K562 (cell line): ENCODE measurements around the gene CERS4. TPM values are rescaled to one million over a fixed set of nuclear protein-coding genes. Genes with fewer than 3 reads are reported as not detected.

Experiments
- KAT7 ChIP-seq: sonication (generic); formaldehyde crosslinking; IDR thresholded peaks from 2 replicates; pipeline ENCODE4 v1.8.0; 2022; ENCODE audit warnings: missing genetic modification reagents, mild to moderate bottlenecking, borderline replicate concordance
- SMARCC2 ChIP-seq: fragments of 450-650 bp; IDR thresholded peaks from 2 replicates; pipeline ENCODE4 v1.6.1; 2017; ENCODE audit warnings: antibody characterized with exemption, moderate library complexity, mild to moderate bottlenecking, low read depth
- ZEB2 ChIP-seq: fragments of 450-650 bp; IDR thresholded peaks from 2 replicates; pipeline ENCODE4 v1.6.1; 2016
- ZFX ChIP-seq: sonication (generic); formaldehyde crosslinking; IDR thresholded peaks from 2 replicates; pipeline ENCODE4 v1.8.0; 2022; ENCODE audit warnings: mild to moderate bottlenecking, missing genetic modification reagents, moderate library complexity
- polyA plus RNA-seq, 8 experiments: library from polyadenylated mRNA; depleted of rRNA in 4 of 8; stranded (reverse) in 5 of 8; unstranded in 3 of 8; fragments of >200 nt; fragmentation: Nextera tagmentation in 2 of 8; fragmentation: Illumina TruSeq in 1 of 8; extraction: Ambion mirVana in 2 of 8; extraction: Trizol in 1 of 8; gene quantifications; 2 replicates each; pipeline versions ENCODE4 v1.2.1 to v1.2.3, GENCODE V29; 2011 to 2014; ENCODE audit warnings: inconsistent platforms in 1 of 8, missing spikeins in 1 of 8
- total RNA-seq, 7 experiments: library from RNA; depleted of rRNA in 6 of 7; stranded (reverse); fragments of >200 nt in 6 of 7; fragmentation: Illumina TruSeq in 2 of 7; extraction: Trizol in 2 of 7; gene quantifications; 2 replicates each; pipeline versions ENCODE4 v1.2.1 to v1.2.3, GENCODE V29; 2011 to 2021; ENCODE audit warnings: low replicate concordance in 1 of 7
- TF ChIP-seq, protein P1 (sequence below), 2 experiments: IDR thresholded peaks; 2 replicates each; pipeline ENCODE4 v1.6.1; 2012; ENCODE audit warnings: improper control_type of control experiment in 2 of 2, low read depth in 2 of 2, low read length in 2 of 2, borderline replicate concordance in 1 of 2
- TF ChIP-seq, protein P2 (sequence below), 2 experiments: fragments of 450-650 bp in 1 of 2; sonication (generic) in 1 of 2; formaldehyde crosslinking in 1 of 2; IDR thresholded peaks; 2 replicates each; pipeline versions ENCODE4 v1.7.1 to v1.9.0; 2016 to 2022; ENCODE audit warnings: inconsistent platforms in 1 of 2, mild to moderate bottlenecking in 1 of 2, missing genetic modification reagents in 1 of 2

CERS4 gene
- total and polyA plus RNA-seq, 9 of the 15 experiments (the other 6 are each of a cell fraction or from before 2014, with no cell fraction given): 0.14 to 4.4 (median 2.9) TPM; not detected in 1

- TF ChIP-seq, protein P1, sequence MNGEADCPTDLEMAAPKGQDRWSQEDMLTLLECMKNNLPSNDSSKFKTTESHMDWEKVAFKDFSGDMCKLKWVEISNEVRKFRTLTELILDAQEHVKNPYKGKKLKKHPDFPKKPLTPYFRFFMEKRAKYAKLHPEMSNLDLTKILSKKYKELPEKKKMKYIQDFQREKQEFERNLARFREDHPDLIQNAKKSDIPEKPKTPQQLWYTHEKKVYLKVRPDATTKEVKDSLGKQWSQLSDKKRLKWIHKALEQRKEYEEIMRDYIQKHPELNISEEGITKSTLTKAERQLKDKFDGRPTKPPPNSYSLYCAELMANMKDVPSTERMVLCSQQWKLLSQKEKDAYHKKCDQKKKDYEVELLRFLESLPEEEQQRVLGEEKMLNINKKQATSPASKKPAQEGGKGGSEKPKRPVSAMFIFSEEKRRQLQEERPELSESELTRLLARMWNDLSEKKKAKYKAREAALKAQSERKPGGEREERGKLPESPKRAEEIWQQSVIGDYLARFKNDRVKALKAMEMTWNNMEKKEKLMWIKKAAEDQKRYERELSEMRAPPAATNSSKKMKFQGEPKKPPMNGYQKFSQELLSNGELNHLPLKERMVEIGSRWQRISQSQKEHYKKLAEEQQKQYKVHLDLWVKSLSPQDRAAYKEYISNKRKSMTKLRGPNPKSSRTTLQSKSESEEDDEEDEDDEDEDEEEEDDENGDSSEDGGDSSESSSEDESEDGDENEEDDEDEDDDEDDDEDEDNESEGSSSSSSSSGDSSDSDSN (IDR thresholded peaks at IDR 0.05; ENCODE audit: borderline replicate concordance in 1 of 2, low read depth in 2 of 2, low read length in 2 of 2): 0 out of 4 replicates have a peak, but pooled peaks of 1 of the 2 experiments have one; percentile 36
- TF ChIP-seq SMARCC2 (peak; percentile 83), ZFX (peak; percentile 47; the same call in 1 of the 2 replicates), KAT7 (CRISPR knock-in tag) (no peak), ZEB2 (peak; percentile 66; the same call in 1 of the 2 replicates)
- TF ChIP-seq, protein P2, sequence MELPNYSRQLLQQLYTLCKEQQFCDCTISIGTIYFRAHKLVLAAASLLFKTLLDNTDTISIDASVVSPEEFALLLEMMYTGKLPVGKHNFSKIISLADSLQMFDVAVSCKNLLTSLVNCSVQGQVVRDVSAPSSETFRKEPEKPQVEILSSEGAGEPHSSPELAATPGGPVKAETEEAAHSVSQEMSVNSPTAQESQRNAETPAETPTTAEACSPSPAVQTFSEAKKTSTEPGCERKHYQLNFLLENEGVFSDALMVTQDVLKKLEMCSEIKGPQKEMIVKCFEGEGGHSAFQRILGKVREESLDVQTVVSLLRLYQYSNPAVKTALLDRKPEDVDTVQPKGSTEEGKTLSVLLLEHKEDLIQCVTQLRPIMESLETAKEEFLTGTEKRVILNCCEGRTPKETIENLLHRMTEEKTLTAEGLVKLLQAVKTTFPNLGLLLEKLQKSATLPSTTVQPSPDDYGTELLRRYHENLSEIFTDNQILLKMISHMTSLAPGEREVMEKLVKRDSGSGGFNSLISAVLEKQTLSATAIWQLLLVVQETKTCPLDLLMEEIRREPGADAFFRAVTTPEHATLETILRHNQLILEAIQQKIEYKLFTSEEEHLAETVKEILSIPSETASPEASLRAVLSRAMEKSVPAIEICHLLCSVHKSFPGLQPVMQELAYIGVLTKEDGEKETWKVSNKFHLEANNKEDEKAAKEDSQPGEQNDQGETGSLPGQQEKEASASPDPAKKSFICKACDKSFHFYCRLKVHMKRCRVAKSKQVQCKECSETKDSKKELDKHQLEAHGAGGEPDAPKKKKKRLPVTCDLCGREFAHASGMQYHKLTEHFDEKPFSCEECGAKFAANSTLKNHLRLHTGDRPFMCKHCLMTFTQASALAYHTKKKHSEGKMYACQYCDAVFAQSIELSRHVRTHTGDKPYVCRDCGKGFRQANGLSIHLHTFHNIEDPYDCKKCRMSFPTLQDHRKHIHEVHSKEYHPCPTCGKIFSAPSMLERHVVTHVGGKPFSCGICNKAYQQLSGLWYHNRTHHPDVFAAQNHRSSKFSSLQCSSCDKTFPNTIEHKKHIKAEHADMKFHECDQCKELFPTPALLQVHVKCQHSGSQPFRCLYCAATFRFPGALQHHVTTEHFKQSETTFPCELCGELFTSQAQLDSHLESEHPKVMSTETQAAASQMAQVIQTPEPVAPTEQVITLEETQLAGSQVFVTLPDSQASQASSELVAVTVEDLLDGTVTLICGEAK (IDR thresholded peaks at IDR 0.05): peak; percentile 46; the same call in 1 of the 2 replicates
- TF ChIP-seq, protein P2 (CRISPR knock-in tag; IDR thresholded peaks at IDR 0.05): no peak
Measured at GRCh38 chr19:8240274-8241229, 31.4 kb downstream of the CERS4 start (continued).
